Neural cell (in vitro differentiated cells): ENCODE data around the gene DTD1. TPM values are rescaled to one million over a fixed set of nuclear protein-coding genes. Genes with fewer than 3 reads are reported as not detected.

ENCODE experiments used
- H2AFZ ChIP-seq: fragments of 200-600, 300-800 bp; sonication (generic), shearing (Covaris generic); 2 replicates; pipeline ENCODE4 v1.6.0; 2014; ENCODE audit warnings: low read depth, mild to moderate bottlenecking, antibody characterized with exemption, low read length, moderate library complexity
- H3F3A ChIP-seq: fragments of 200-600 bp; shearing (Covaris generic); 2 replicates; pipeline ENCODE4 v1.6.1; 2016; ENCODE audit warnings: mild to moderate bottlenecking, moderate library complexity, mixed read lengths, antibody characterized with exemption, low read length; ENCODE audit not compliant: insufficient read depth, poor library complexity, severe bottlenecking
- H3K27ac ChIP-seq: fragments of 200-600, 300-800 bp; sonication (generic), shearing (Covaris generic); 2 replicates; pipeline ENCODE4 v1.5.1; 2014; ENCODE audit warnings: mild to moderate bottlenecking, low read length, moderate library complexity
- H3K27me3 ChIP-seq: fragments of 300-800, 200-600 bp; sonication (generic), shearing (Covaris generic); 2 replicates; pipeline ENCODE4 v1.6.0; 2014; ENCODE audit warnings: mild to moderate bottlenecking, low read depth, low read length, moderate library complexity; ENCODE audit not compliant: insufficient read depth
- H3K36me3 ChIP-seq: fragments of 300-800, 200-600 bp; sonication (generic), shearing (Covaris generic); 2 replicates; pipeline ENCODE4 v1.5.1; 2014; ENCODE audit warnings: mild to moderate bottlenecking, antibody characterized with exemption, low read length, moderate library complexity; ENCODE audit not compliant: insufficient read depth
- H3K4me2 ChIP-seq: fragments of 300-800, 200-600 bp; sonication (generic), shearing (Covaris generic); 2 replicates; pipeline ENCODE4 v1.6.0; 2014; ENCODE audit warnings: mild to moderate bottlenecking, low read length
- H3K4me3 ChIP-seq: fragments of 300-800, 200-600 bp; sonication (generic), shearing (Covaris generic); 2 replicates; pipeline ENCODE4 v1.5.1; 2014; ENCODE audit warnings: mild to moderate bottlenecking, low read length, moderate library complexity
- H3K79me2 ChIP-seq: fragments of 200-600 bp; shearing (Covaris generic); replicated peaks from 2 replicates; pipeline ENCODE4 v1.6.0; 2014; ENCODE audit warnings: mild to moderate bottlenecking, low read length, moderate library complexity; ENCODE audit not compliant: insufficient read depth
- H3K9ac ChIP-seq: fragments of 300-800, 200-600 bp; sonication (generic), shearing (Covaris generic); 2 replicates; pipeline ENCODE4 v1.6.1; 2016; ENCODE audit warnings: mild to moderate bottlenecking, low read length, mixed read lengths
- H3K9me2 ChIP-seq: fragments of 200-600 bp; shearing (Covaris generic); 2 replicates; pipeline ENCODE4 v1.6.1; 2016; ENCODE audit warnings: mild to moderate bottlenecking, low read length, mixed read lengths; ENCODE audit not compliant: insufficient read depth
- H3K9me3 ChIP-seq: fragments of 200-600, 300-800 bp; sonication (generic), shearing (Covaris generic); 2 replicates; pipeline ENCODE4 v1.6.1; 2016; ENCODE audit warnings: mild to moderate bottlenecking, mixed run types, low read length, moderate library complexity, mixed read lengths
- H4K20me1 ChIP-seq: fragments of 200-600 bp; shearing (Covaris generic); 2 replicates; pipeline ENCODE4 v1.6.1; 2016; ENCODE audit warnings: mild to moderate bottlenecking, mixed run types; ENCODE audit not compliant: insufficient read depth
- CTCF ChIP-seq: fragments of 450-650 bp; IDR thresholded peaks from 2 replicates; pipeline ENCODE4 v1.5.1; 2014; ENCODE audit warnings: antibody characterized with exemption, mild to moderate bottlenecking, moderate library complexity; ENCODE audit not compliant: poor library complexity, severe bottlenecking
- EP300 ChIP-seq: fragments of 450-650 bp; conservative IDR thresholded peaks from 2 replicates; pipeline ENCODE4 v1.6.1; 2014; ENCODE audit warnings: antibody characterized with exemption, mild to moderate bottlenecking, moderate library complexity; ENCODE audit not compliant: poor library complexity, severe bottlenecking
- EZH2 ChIP-seq: fragments of 200-600, 300-800 bp; shearing (Covaris generic), sonication (generic); IDR thresholded peaks from 2 replicates; pipeline ENCODE4 v1.6.1; 2014; ENCODE audit warnings: antibody characterized with exemption, low read length, borderline replicate concordance, mild to moderate bottlenecking; ENCODE audit not compliant: insufficient read depth, poor library complexity, severe bottlenecking
- MXI1 ChIP-seq: fragments of 450-650 bp; conservative IDR thresholded peaks from 2 replicates; pipeline ENCODE4 v1.6.1; 2014; ENCODE audit warnings: antibody characterized with exemption, mild to moderate bottlenecking; ENCODE audit not compliant: poor library complexity, severe bottlenecking
- POLR2AphosphoS5 ChIP-seq: IDR thresholded peaks from 2 replicates; pipeline ENCODE4 v1.6.1; 2012
- RAD21 ChIP-seq: fragments of 450-650 bp; conservative IDR thresholded peaks from 2 replicates; pipeline ENCODE4 v1.6.1; 2014; ENCODE audit warnings: antibody characterized with exemption, mild to moderate bottlenecking, moderate library complexity
- REST ChIP-seq: IDR thresholded peaks from 2 replicates; pipeline ENCODE4 v1.6.1; 2012; ENCODE audit warnings: borderline replicate concordance
- SMC3 ChIP-seq: fragments of 450-650 bp; conservative IDR thresholded peaks from 2 replicates; pipeline ENCODE4 v1.6.1; 2014; ENCODE audit warnings: antibody characterized with exemption, mild to moderate bottlenecking, moderate library complexity; ENCODE audit not compliant: poor library complexity
- TAF1 ChIP-seq: IDR thresholded peaks from 2 replicates; pipeline ENCODE4 v1.6.1; 2012; ENCODE audit warnings: low read depth
- polyA plus RNA-seq: library from polyadenylated mRNA; depleted of rRNA; stranded (reverse); fragments of >200 nt; gene quantifications from 2 replicates; pipeline ENCODE4 v1.2.3, GENCODE V29; 2014

The DTD1 gene
- polyA plus RNA-seq, 1 donor from 2014 or later: 337 TPM

- Histone ChIP-seq H3K79me2 (no peaks in the 10 kb centered on the region), H3K4me2 (no peak overlapping the region), H3K9ac (no peak overlapping the region), H3K36me3 (no peaks in the 10 kb centered on the region), H2AFZ (no peak overlapping the region), H4K20me1 (no peaks in the 10 kb centered on the region), H3K27ac (no peak overlapping the region), H3F3A (peaks cover 3% of the 10 kb centered on the region), H3K4me3 (no peak overlapping the region), H3K9me2 (no peaks in the 10 kb centered on the region), H3K27me3 (no peaks in the 10 kb centered on the region), H3K9me3 (no peaks in the 10 kb centered on the region)
- no peak for TF ChIP-seq TAF1
- TF ChIP-seq MXI1: no peak
- TF ChIP-seq CTCF: no peak
- TF ChIP-seq RAD21: no peak
- no peak for TF ChIP-seq EZH2
- no peak for TF ChIP-seq SMC3
These were observed 47.5 kb downstream of the DTD1 start for GRCh38 chr20:18635380-18635779.

- Histone ChIP-seq H3K9me2 (no peaks in the 10 kb centered on the region), H3K27me3 (no peaks in the 10 kb centered on the region), H3K4me2 (no peak overlapping the region), H2AFZ (no peak overlapping the region), H3K36me3 (no peaks in the 10 kb centered on the region), H3F3A (peaks cover 3% of the 10 kb centered on the region), H4K20me1 (no peaks in the 10 kb centered on the region), H3K79me2 (no peaks in the 10 kb centered on the region), H3K9ac (no peak overlapping the region), H3K27ac (peak overlapping the region; percentile 63), H3K9me3 (no peaks in the 10 kb centered on the region), H3K4me3 (peak overlapping the region; percentile 35)
- TF ChIP-seq EZH2 (no peak), REST (peak; percentile 44), POLR2AphosphoS5 (peak; percentile 22), EP300 (no peak)
These were observed 49.4 kb downstream of the DTD1 start for GRCh38 chr20:18637224-18637623.

- no peaks in the 10 kb centered on the region for H4K20me1 ChIP-seq
- H3K4me2 ChIP-seq: no peak overlapping the region
- no peak overlapping the region for H3K9ac ChIP-seq
- peak overlapping the region; percentile 63 for H3K27ac ChIP-seq
- H3K9me3 ChIP-seq: no peaks in the 10 kb centered on the region
- no peak for TF ChIP-seq SMC3
- no peak for TF ChIP-seq MXI1
- no peak for TF ChIP-seq RAD21
- no peak for TF ChIP-seq REST
- no peak for TF ChIP-seq EZH2
- no peak for TF ChIP-seq TAF1
- TF ChIP-seq EP300: no peak
- no peak for TF ChIP-seq CTCF
- no peak for TF ChIP-seq POLR2AphosphoS5
- H3K9me2 ChIP-seq: no peaks in the 10 kb centered on the region
- H3K4me3 ChIP-seq: no peak overlapping the region
- H3K36me3 ChIP-seq: no peaks in the 10 kb centered on the region
- H3K79me2 ChIP-seq: peaks cover 6% of the 10 kb centered on the region
- H2AFZ ChIP-seq: no peak overlapping the region
- peaks cover 3% of the 10 kb centered on the region for H3F3A ChIP-seq
- no peaks in the 10 kb centered on the region for H3K27me3 ChIP-seq
These were observed 50.9 kb downstream of the DTD1 start for GRCh38 chr20:18638768-18639167.
